GM12873 (cell line): ENCODE results near the gene UBAC2.

Source experiments
- TF ChIP-seq, protein P1 (sequence below): IDR thresholded peaks from 2 replicates; pipeline ENCODE4 v1.5.1; 2012; ENCODE audit warnings: low read depth, mild to moderate bottlenecking, moderate library complexity, low read length, control low read depth; ENCODE audit not compliant: insufficient read depth; ENCODE audit errors: missing control alignments

UBAC2 gene

GRCh38 chr13:99404005-99404755, 203.5 kb downstream of the UBAC2 start:
- TF ChIP-seq, protein P1, sequence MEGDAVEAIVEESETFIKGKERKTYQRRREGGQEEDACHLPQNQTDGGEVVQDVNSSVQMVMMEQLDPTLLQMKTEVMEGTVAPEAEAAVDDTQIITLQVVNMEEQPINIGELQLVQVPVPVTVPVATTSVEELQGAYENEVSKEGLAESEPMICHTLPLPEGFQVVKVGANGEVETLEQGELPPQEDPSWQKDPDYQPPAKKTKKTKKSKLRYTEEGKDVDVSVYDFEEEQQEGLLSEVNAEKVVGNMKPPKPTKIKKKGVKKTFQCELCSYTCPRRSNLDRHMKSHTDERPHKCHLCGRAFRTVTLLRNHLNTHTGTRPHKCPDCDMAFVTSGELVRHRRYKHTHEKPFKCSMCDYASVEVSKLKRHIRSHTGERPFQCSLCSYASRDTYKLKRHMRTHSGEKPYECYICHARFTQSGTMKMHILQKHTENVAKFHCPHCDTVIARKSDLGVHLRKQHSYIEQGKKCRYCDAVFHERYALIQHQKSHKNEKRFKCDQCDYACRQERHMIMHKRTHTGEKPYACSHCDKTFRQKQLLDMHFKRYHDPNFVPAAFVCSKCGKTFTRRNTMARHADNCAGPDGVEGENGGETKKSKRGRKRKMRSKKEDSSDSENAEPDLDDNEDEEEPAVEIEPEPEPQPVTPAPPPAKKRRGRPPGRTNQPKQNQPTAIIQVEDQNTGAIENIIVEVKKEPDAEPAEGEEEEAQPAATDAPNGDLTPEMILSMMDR, result no peak

DNA sequence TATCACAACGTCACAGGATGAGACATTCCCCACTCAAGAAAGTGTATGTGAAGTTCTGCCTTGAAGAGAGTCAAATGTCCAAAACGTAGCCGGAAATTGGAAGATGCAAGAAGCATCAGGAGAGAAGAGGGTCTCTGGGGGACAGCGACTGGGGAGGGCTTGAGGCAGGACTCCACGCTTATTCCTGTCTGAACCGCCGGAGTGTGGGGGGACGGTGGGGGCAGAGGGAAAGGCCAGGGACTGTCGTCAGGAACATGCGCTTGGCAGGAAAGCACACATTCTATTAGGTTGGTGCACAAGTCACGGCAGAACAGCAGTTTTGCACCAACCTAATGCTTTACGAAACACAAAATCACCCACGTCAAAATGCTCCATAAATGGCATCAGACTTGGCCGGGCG, 205.3 kb downstream of the UBAC2 start:
- TF ChIP-seq, protein P1, result no peak

GRCh38 chr13:99406799-99407201, 206.1 kb downstream of the UBAC2 start:
- TF ChIP-seq, protein P1, result no peak

- TF ChIP-seq, protein P1, result no peak
These were observed 207.4 kb downstream of the UBAC2 start for GRCh38 chr13:99407906-99408702.

DNA sequence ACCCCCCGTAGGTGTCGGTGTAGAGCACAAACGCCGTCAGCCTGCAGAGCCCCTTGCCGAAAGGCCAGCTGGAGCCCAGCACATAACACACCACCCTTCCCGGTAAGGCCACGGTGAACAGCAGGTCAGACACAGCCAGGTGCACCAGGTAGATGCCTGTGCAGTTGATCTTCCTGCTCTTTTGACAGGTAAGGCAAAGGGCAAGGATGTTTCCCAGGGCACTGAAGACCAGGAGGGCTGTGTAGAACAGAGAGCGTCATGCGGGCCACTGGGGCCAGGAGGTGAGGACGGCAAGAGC, 208.0 kb downstream of the UBAC2 start:
- TF ChIP-seq, protein P1, result no peak

DNA sequence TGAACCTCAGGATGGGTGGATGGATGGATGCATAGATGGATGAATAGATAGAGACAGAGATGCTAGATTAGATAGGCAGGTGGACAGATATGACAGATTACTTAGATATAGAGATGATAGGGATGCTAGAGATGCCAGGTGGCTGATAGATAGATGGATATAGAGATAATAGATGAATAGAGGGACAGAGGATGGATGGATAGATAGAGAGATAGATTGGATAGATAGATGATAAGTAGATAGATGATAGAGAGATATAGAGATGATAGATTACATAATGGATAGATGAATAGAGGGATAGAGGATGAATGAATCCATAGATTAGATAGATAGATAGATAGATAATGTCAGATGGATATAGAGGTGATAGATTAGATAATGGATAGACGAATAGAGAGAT, 212.2 kb downstream of the UBAC2 start:
- TF ChIP-seq, protein P1, result no peak

DNA sequence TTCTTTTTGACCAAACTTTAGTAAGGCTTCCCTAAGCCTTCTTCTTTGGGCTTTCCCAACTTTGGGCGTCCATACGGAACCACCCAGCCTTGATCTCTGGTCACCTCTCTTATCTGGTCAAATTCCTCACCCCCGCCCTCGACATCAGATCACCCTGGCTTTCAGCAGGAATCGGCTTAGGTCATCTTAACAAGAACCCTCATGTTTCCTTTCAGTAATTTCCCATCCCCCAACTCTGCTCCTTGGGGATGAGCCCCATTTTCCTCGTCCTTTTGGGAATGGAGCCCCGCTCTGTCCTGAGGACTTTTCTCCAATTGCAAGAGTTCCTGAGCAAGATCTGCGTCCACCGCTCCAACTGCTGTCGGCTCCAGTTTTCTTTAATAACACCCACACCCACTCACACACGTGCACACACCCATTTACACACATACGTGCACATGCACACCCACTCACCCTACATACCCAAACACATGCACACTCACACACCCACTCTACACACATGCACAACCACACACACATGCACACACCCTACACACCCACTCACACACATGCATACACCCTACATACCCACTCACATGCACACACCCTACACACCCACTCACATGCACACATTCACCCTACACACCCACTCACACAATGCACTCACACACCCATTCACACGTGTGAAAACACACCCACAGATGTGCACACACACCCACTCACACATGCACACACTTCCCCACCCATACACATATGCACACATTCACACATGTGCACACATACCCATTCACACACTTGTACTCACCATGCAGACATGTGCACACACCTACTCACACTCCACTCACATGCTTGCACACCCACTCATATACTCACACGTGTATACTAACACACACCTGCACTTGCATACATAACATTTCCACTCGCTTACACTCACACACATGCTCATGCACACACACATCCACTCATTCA, 213.7 kb downstream of the UBAC2 start:
- TF ChIP-seq, protein P1, result no peak
